ENCODE results near the gene UTS2B.

The UTS2B gene

DNA sequence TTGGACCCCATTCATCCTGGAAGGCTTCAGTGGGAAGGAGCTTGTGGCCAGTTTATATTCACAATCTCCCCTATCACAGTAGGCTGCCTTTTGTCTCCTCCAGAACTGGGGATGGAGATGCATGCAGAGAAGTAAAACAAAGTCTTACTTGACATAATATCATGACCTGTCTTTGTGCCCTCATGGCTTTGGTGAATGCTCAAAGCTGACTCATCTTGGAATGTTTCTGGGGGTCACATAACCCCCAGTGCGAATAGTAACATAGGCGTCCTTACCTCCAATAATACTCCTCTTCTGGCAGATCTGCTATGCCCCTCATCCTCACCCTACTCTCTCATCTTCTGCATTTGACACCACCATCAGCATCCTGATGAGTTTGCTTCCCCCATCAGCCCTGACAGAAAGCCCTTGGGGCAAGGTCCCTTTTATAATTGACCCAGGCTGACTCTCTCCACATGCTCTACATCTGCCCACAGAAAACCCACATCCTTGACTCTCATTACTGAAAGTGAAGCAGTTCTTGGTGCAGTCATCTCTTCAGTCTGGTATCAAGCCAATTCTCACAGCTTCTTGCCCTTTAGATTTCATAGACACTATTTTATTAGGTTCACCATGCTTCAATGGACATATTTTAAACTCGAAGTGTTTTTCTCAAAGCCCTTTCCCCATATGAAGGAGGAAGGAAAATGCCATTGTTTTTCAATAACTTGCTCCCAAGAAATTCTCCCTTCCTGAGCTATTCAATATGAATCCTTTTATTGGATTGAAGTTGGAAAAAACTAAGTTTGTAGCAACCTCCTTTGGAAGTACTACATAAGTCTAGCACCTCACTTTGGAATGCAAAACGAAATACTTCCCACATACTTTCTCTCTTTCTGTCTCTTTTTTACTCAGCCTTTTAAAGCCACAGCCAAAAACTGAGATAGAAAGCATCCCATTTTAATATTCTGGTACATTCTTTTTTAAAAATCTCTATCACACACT lies 94.7 kb downstream of the UTS2B start:
- no peaks in the 10 kb centered on the region for H3K36me3 ChIP-seq (ENCODE audit: control insufficient read depth, insufficient read depth, low read length)
- H3K4me3 ChIP-seq (replicated peaks; ENCODE audit: low read depth, low read length) = no peak overlapping the region
- H3K27me3 ChIP-seq (replicated peaks; ENCODE audit: control insufficient read depth, insufficient read depth, low read length) = no peaks in the 10 kb centered on the region
- TF ChIP-seq, protein P1, sequence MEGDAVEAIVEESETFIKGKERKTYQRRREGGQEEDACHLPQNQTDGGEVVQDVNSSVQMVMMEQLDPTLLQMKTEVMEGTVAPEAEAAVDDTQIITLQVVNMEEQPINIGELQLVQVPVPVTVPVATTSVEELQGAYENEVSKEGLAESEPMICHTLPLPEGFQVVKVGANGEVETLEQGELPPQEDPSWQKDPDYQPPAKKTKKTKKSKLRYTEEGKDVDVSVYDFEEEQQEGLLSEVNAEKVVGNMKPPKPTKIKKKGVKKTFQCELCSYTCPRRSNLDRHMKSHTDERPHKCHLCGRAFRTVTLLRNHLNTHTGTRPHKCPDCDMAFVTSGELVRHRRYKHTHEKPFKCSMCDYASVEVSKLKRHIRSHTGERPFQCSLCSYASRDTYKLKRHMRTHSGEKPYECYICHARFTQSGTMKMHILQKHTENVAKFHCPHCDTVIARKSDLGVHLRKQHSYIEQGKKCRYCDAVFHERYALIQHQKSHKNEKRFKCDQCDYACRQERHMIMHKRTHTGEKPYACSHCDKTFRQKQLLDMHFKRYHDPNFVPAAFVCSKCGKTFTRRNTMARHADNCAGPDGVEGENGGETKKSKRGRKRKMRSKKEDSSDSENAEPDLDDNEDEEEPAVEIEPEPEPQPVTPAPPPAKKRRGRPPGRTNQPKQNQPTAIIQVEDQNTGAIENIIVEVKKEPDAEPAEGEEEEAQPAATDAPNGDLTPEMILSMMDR (IDR thresholded peaks at IDR 0.05; ENCODE audit: insufficient read depth, low read length, poor library complexity, severe bottlenecking) = no peak
- peak; percentile 67 for DNase-seq (ENCODE audit: extremely low read depth, insufficient read length)

DNA sequence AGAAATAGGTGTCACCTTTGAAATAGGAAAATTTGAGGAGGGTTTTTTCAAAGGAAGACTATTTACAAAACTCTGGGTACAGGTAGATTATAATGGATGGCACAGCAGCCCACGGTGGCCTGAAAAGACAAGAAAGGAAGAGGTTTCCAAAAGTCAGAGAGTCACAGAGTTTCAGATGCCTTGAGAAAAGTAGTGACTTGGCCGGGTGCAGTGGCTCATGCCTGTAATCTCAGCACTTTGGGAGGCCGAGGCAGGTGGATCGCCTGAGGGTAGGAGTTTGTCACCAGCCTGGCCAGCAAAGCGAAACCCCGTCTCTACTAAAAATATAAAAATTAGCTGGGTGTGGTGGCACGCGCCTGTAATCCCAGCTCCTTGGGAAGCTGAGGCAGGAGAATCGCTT lies 96.1 kb downstream of the UTS2B start:
- Histone ChIP-seq H3K27me3 (replicated peaks; ENCODE audit: control insufficient read depth, insufficient read depth, low read length) (no peaks in the 10 kb centered on the region), H3K4me3 (replicated peaks; ENCODE audit: low read depth, low read length) (no peak overlapping the region), H3K36me3 (ENCODE audit: control insufficient read depth, insufficient read depth, low read length) (no peaks in the 10 kb centered on the region)
- DNase-seq (ENCODE audit: extremely low read depth, insufficient read length) = no peak
- TF ChIP-seq, protein P1 (IDR thresholded peaks at IDR 0.05; ENCODE audit: insufficient read depth, low read length, poor library complexity, severe bottlenecking) = no peak

DNA sequence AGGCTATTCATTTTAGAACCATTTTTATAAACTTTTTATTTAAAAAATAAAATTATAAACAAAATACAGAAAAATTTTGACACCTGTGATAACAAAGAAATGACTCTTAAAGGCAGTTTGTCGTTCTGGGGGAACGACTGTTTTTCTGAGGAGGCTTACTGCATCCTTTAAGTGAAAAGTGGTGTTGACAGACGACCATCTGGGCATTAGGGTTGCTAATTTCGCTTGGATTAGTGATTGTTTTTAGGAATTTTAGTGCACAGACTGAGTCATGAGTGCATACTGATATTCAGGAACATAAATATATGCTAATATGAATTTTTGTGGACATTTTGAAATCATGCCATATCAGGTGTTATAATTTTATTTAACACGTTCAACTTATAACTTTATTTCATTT lies 102.8 kb downstream of the UTS2B start:
- H3K27me3 ChIP-seq (replicated peaks; ENCODE audit: control insufficient read depth, insufficient read depth, low read length) = no peaks in the 10 kb centered on the region
- no peak overlapping the region for H3K4me3 ChIP-seq (replicated peaks; ENCODE audit: low read depth, low read length)
- no peak for DNase-seq (ENCODE audit: extremely low read depth, insufficient read length)
- H3K36me3 ChIP-seq (ENCODE audit: control insufficient read depth, insufficient read depth, low read length) = no peaks in the 10 kb centered on the region
- TF ChIP-seq, protein P1 (IDR thresholded peaks at IDR 0.05; ENCODE audit: insufficient read depth, low read length, poor library complexity, severe bottlenecking) = no peak

DNA sequence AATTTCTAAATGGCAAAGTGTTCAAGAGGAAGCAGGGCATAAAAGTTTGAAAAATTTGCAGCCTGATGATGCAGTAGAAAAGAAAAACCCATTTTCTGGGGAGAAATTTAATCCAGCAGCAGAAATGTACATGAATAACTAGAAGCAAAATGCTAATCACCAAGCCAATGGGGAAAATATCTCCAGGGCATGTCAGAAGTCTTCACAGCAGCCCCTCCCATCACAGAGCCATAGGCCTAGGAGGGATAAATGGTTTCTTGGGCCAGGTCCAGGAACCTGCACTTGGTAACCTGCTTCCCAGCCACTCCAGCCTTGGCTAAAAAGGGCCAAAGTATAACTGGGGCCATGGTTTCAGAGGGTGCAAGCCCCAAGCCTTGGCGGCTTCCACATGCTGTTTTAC lies 108.7 kb downstream of the UTS2B start:
- H3K36me3 ChIP-seq (ENCODE audit: control insufficient read depth, insufficient read depth, low read length) = no peaks in the 10 kb centered on the region
- DNase-seq (ENCODE audit: extremely low read depth, insufficient read length) = no peak
- TF ChIP-seq, protein P1 (IDR thresholded peaks at IDR 0.05; ENCODE audit: insufficient read depth, low read length, poor library complexity, severe bottlenecking) = no peak
- no peaks in the 10 kb centered on the region for H3K27me3 ChIP-seq (replicated peaks; ENCODE audit: control insufficient read depth, insufficient read depth, low read length)
- no peak overlapping the region for H3K4me3 ChIP-seq (replicated peaks; ENCODE audit: low read depth, low read length)

DNA sequence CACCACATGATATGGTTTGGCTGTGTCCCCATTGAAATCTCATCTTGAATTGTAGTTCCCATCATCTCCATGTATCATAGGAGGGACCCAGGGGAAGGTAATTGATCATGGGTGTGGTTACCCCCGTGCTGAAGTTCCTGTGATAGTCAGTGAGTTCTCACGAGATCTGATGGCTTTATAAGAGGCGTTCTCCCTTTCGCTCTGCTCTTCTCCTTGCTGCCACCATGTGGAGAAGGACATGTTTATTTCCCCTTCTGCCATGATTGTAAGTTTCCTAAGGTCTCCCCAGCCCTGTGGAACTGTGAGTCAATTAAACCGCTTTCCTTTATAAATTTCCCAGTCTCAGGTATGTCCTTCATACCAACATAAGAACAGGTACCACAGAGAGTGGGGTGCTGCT lies 109.4 kb downstream of the UTS2B start:
- Histone ChIP-seq H3K4me3 (replicated peaks; ENCODE audit: low read depth, low read length) (no peak overlapping the region), H3K27me3 (replicated peaks; ENCODE audit: control insufficient read depth, insufficient read depth, low read length) (no peaks in the 10 kb centered on the region), H3K36me3 (ENCODE audit: control insufficient read depth, insufficient read depth, low read length) (no peaks in the 10 kb centered on the region)
- TF ChIP-seq, protein P1 (IDR thresholded peaks at IDR 0.05; ENCODE audit: insufficient read depth, low read length, poor library complexity, severe bottlenecking) = peak; percentile 14
- DNase-seq (ENCODE audit: extremely low read depth, insufficient read length) = no peak
